ENCODE measurements around the gene SRSF4.

Gene SRSF4

DNA sequence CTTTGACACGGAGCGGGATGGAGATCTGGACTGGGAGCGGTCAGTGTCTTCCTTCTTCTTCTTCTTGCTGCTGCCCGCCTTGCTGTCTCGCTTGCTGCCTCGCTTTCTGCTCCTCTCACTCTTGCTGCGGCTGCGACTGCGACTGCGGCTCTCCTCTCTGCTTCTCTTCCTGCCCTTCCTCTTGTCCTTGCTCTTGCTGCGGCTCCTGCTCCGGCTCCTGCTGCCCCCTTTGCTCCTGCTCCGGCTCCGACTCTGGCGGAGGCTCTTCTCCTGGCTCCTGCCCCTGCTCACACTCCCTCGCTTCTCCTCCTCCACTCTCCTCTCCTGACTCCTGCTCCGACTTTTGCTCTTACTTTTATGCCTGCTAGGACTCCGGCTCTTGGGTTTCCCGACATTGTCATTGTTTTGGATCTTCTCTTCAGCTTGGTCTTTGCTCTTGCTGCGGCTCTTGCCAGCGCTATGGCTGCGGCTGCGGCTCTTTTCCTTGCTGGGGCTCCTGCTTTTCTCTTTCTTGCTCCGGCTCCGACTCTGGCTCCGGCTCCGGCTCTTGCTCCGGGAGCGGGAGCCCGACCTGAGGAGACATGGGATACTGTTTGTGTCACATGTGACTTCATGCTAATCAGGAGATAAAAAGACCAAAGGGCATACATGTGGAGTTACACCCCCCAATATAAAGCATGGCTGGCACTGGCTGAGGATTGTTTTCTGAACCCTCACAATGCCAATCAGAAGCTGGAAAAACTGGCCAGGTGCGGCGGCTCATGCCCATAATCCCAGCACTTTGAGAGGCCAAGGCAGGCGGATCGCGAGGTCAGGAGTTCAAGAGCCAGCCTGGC is 32.8 kb downstream of the SRSF4 start:
- H3K27ac ChIP-seq, result no peak overlapping the region
- TF ChIP-seq, protein P1, sequence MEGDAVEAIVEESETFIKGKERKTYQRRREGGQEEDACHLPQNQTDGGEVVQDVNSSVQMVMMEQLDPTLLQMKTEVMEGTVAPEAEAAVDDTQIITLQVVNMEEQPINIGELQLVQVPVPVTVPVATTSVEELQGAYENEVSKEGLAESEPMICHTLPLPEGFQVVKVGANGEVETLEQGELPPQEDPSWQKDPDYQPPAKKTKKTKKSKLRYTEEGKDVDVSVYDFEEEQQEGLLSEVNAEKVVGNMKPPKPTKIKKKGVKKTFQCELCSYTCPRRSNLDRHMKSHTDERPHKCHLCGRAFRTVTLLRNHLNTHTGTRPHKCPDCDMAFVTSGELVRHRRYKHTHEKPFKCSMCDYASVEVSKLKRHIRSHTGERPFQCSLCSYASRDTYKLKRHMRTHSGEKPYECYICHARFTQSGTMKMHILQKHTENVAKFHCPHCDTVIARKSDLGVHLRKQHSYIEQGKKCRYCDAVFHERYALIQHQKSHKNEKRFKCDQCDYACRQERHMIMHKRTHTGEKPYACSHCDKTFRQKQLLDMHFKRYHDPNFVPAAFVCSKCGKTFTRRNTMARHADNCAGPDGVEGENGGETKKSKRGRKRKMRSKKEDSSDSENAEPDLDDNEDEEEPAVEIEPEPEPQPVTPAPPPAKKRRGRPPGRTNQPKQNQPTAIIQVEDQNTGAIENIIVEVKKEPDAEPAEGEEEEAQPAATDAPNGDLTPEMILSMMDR (IDR thresholded peaks at IDR 0.05), result no peak
- H3K4me3 ChIP-seq (ENCODE audit: low read depth, low read length), result no peak overlapping the region
- no peaks in the 10 kb centered on the region for H3K36me3 ChIP-seq (ENCODE audit: control insufficient read depth, insufficient read depth, low read length)
- H3K4me1 ChIP-seq, result peaks cover 17% of the 10 kb centered on the region
- peaks cover 3% of the 10 kb centered on the region for H3K79me2 ChIP-seq
- no peak overlapping the region for H3K4me2 ChIP-seq (ENCODE audit: low read length)
- H3K27me3 ChIP-seq (ENCODE audit: control insufficient read depth, insufficient read depth, low read length), result no peaks in the 10 kb centered on the region
- no peak overlapping the region for H2AFZ ChIP-seq
- H3K9ac ChIP-seq, result no peak overlapping the region
- no peaks in the 10 kb centered on the region for H3K9me3 ChIP-seq (ENCODE audit: control insufficient read depth, low read length)

DNA sequence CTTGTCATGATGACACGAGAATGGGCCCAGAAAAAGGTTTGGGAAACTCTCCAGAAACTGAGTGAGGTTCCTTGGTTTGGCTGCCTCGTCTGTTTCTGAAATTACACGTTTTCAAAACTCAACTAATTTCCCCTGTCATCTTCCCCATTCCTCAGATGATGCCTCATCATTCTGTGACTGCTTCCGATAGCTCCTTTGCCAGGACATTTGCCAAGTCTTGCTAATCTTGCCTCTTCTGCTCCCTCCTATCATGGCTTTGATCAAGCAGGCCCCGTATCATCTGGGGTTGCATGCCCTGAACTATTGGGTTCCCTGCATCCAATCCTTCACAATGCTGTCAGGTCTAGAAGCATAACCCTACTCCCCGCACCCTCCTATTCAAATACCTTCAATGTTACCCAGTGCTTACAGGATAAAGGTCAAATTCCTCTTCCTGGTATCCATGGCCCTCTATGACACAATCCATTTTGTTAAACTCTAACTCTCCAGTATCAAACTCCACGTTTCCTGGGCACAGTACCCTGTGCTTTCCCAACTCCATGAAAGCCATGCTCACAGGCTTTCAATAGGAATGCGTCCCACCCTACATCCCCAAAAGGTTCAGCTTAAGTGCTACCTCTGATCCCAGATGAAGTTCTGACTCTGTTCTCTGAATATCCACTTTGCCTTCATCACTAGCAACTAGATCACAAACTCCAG is 35.8 kb downstream of the SRSF4 start:
- H3K27ac ChIP-seq, result peak overlapping the region; percentile 94
- no peak overlapping the region for H3K4me3 ChIP-seq (ENCODE audit: low read depth, low read length)
- H3K36me3 ChIP-seq (ENCODE audit: control insufficient read depth, insufficient read depth, low read length), result no peaks in the 10 kb centered on the region

DNA sequence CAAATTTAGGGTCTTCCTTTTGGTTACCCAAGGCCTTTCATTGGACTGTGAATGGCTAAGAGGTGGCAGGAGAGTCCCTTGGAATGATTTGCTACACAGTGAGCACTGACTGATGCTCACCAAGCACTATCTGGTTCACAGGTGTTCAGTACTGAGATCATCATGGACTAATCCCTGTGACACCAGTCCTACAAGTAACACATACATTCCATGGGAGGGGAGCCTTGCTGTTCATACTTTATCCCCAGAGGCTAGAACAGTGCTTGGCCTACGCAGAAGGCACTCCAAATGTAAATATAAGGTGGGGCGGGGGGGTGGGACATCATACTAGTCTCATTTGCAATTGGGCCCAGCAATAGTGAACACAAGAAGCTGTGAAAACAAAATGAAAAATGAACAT is 37.5 kb downstream of the SRSF4 start:
- Histone ChIP-seq H3K9ac (no peak overlapping the region), H3K79me2 (no peaks in the 10 kb centered on the region), H2AFZ (no peak overlapping the region), H3K9me3 (ENCODE audit: control insufficient read depth, low read length) (no peaks in the 10 kb centered on the region), H3K36me3 (ENCODE audit: control insufficient read depth, insufficient read depth, low read length) (no peaks in the 10 kb centered on the region), H3K4me3 (ENCODE audit: low read depth, low read length) (no peak overlapping the region), H3K27me3 (ENCODE audit: control insufficient read depth, insufficient read depth, low read length) (no peaks in the 10 kb centered on the region), H3K27ac (no peak overlapping the region), H3K4me2 (ENCODE audit: low read length) (no peak overlapping the region), H3K4me1 (peaks cover 13% of the 10 kb centered on the region)
- TF ChIP-seq, protein P1 (IDR thresholded peaks at IDR 0.05), result no peak

More for the DNA sequence above, 35.8 kb downstream of the SRSF4 start:
- Histone ChIP-seq H2AFZ (no peak overlapping the region), H3K4me2 (ENCODE audit: low read length) (peak overlapping the region; percentile 48), H3K9ac (no peak overlapping the region), H3K9me3 (ENCODE audit: control insufficient read depth, low read length) (no peaks in the 10 kb centered on the region), H3K4me1 (peaks cover 13% of the 10 kb centered on the region), H3K27me3 (ENCODE audit: control insufficient read depth, insufficient read depth, low read length) (no peaks in the 10 kb centered on the region), H3K79me2 (peaks cover 2% of the 10 kb centered on the region)
- TF ChIP-seq, protein P1 (IDR thresholded peaks at IDR 0.05), result no peak

DNA sequence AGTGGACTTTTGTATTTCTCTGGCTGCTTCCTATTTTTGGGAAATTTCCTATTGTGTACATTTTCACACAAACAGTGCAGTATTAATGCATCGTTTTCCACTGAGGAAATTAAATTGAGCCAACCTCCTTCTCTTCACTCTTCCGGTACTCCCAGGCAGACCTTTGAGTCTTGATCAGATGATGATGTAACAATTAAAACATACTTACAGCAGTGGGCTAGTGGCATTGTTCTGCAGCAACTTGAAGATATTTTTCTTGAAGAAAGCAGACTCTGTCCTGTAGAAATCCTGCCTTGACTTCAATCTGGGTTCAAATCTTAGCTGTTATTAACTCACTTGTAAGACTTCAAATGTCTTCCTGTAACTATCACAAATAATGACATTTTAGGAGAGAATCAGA is 39.0 kb downstream of the SRSF4 start:
- no peaks in the 10 kb centered on the region for H3K36me3 ChIP-seq (ENCODE audit: control insufficient read depth, insufficient read depth, low read length)
- H3K4me3 ChIP-seq (ENCODE audit: low read depth, low read length), result no peak overlapping the region
- H2AFZ ChIP-seq, result no peak overlapping the region
- H3K4me2 ChIP-seq (ENCODE audit: low read length), result no peak overlapping the region
- TF ChIP-seq, protein P1 (IDR thresholded peaks at IDR 0.05), result no peak
- H3K9ac ChIP-seq, result no peak overlapping the region
- no peaks in the 10 kb centered on the region for H3K9me3 ChIP-seq (ENCODE audit: control insufficient read depth, low read length)
- H3K79me2 ChIP-seq, result no peaks in the 10 kb centered on the region
- H3K27ac ChIP-seq, result no peak overlapping the region
- H3K4me1 ChIP-seq, result peaks cover 13% of the 10 kb centered on the region
- no peaks in the 10 kb centered on the region for H3K27me3 ChIP-seq (ENCODE audit: control insufficient read depth, insufficient read depth, low read length)

All from parathyroid adenoma (tissue), 2 donors.